CD8-positive, alpha-beta memory T cell (primary cell): Measurements from ENCODE around the gene MYH11. TPM values are rescaled to one million over a fixed set of nuclear protein-coding genes. Genes with fewer than 3 reads are reported as not detected.
"Not testable (repeated sequence)": the region's sequence is repeated elsewhere in the genome, so short reads cannot be mapped to it uniquely, and the experiment has no call there.

Experiments
- CTCF ChIA-PET: fragments of 350-600 bp; sonication (Branson Sonifier 250); formaldehyde crosslinking; loops from one replicate; lab custom pipeline; 2021; ENCODE audit warnings: antibody characterized with exemption; lab: Charles Lee
- POLR2A ChIA-PET: fragments of 350-600 bp; sonication (Branson Sonifier 250); formaldehyde crosslinking; loops from one replicate; lab custom pipeline; 2021; ENCODE audit warnings: antibody characterized with exemption; lab: Charles Lee
- DNase-seq, 5 donors: peaks; one replicate each; pipeline versions ENCODE4 v3.0.0 to v3.0.0-alpha.2; 2020 to 2022; ENCODE audit warnings: mixed read lengths in 1 of 5
- H3K27ac ChIP-seq: one replicate; pipeline ENCODE4 v1.7.0; 2013; ENCODE audit warnings: low read depth, mild to moderate bottlenecking, low read length, moderate library complexity
- H3K27me3 ChIP-seq: 2 replicates; pipeline ENCODE4 v1.7.0; 2013; ENCODE audit warnings: low read length, mild to moderate bottlenecking; ENCODE audit not compliant: insufficient read depth, poor library complexity, severe bottlenecking
- H3K36me3 ChIP-seq: 2 replicates; pipeline ENCODE4 v1.7.0; 2013; ENCODE audit warnings: mild to moderate bottlenecking, low read length, moderate library complexity; ENCODE audit not compliant: insufficient read depth
- H3K4me1 ChIP-seq: 2 replicates; pipeline ENCODE4 v1.7.0; 2013; ENCODE audit warnings: mild to moderate bottlenecking, low read length, moderate library complexity; ENCODE audit not compliant: insufficient read depth
- H3K4me3 ChIP-seq: 2 replicates; pipeline ENCODE4 v1.7.0; 2013; ENCODE audit warnings: mild to moderate bottlenecking, low read length
- H3K9me3 ChIP-seq: 2 replicates; pipeline ENCODE4 v1.7.0; 2013; ENCODE audit warnings: mild to moderate bottlenecking, low read length
- H3K27ac Mint-ChIP-seq, 8 donors: one replicate each; pipeline ENCODE4 v1.8.0; 2020 to 2021; ENCODE audit warnings: mixed read lengths in 8 of 8, mild to moderate bottlenecking in 6 of 8, inconsistent platforms in 3 of 8, moderate library complexity in 3 of 8
- H3K27me3 Mint-ChIP-seq, 2 donors: one replicate each; pipeline ENCODE4 v1.8.0; 2020 to 2021; ENCODE audit warnings: mixed read lengths in 2 of 2, mild to moderate bottlenecking in 1 of 2, moderate library complexity in 1 of 2
- H3K36me3 Mint-ChIP-seq, 3 donors: one replicate each; pipeline ENCODE4 v1.8.0; 2020 to 2021; ENCODE audit warnings: mixed read lengths in 3 of 3, inconsistent platforms in 1 of 3, mild to moderate bottlenecking in 1 of 3
- H3K4me1 Mint-ChIP-seq, 3 donors: one replicate each; pipeline ENCODE4 v1.8.0; 2020 to 2021; ENCODE audit warnings: mixed read lengths in 3 of 3, inconsistent platforms in 1 of 3, mild to moderate bottlenecking in 1 of 3
- H3K4me3 Mint-ChIP-seq, 7 donors: one replicate each; pipeline ENCODE4 v1.8.0; 2020 to 2021; ENCODE audit warnings: mixed read lengths in 7 of 7, mild to moderate bottlenecking in 6 of 7, moderate library complexity in 4 of 7, inconsistent platforms in 2 of 7
- H3K9me3 Mint-ChIP-seq, 5 donors: one replicate each; pipeline ENCODE4 v1.8.0; 2020 to 2022; ENCODE audit warnings: mixed read lengths in 5 of 5, mild to moderate bottlenecking in 3 of 5, moderate library complexity in 2 of 5, inconsistent platforms in 1 of 5
- polyA plus RNA-seq: library from polyadenylated mRNA; unstranded; fragments of 300-500 nt; fragmentation: Illumina TruSeq; gene quantifications from one replicate; pipeline ENCODE4 v1.2.3, GENCODE V29; 2021
- total RNA-seq, 2 experiments: library from RNA; stranded (reverse); gene quantifications; one replicate each; pipeline ENCODE4 v1.2.3, GENCODE V29; 2021

MYH11 gene
- total and polyA plus RNA-seq, 3 experiments from 2014 or later, result 1.1 TPM; not detected in 2

GRCh38 chr16:15809297-15809696 lies 47.5 kb downstream of the MYH11 start:
- H3K27me3 ChIP-seq, H3K27ac ChIP-seq, H3K9me3 Mint-ChIP-seq, H3K36me3 Mint-ChIP-seq, H3K4me1 Mint-ChIP-seq, H3K36me3 ChIP-seq, H3K4me1 ChIP-seq, H3K4me3 Mint-ChIP-seq, H3K9me3 ChIP-seq, H3K4me3 ChIP-seq, POLR2A ChIA-PET, DNase-seq: not testable (repeated sequence)
- CTCF ChIA-PET, result interaction anchor here (1.1 kb wide), 1 partner anchor 12 kb away, joined by 3 read pairs; no protein-coding TSS in a partner anchor
- Mint-ChIP-seq H3K27ac (peak overlapping the region in 1 of 8 donors; percentile 3), H3K27me3 (peaks cover 17 to 47% of the 10 kb centered on the region in 2 donors)

DNA sequence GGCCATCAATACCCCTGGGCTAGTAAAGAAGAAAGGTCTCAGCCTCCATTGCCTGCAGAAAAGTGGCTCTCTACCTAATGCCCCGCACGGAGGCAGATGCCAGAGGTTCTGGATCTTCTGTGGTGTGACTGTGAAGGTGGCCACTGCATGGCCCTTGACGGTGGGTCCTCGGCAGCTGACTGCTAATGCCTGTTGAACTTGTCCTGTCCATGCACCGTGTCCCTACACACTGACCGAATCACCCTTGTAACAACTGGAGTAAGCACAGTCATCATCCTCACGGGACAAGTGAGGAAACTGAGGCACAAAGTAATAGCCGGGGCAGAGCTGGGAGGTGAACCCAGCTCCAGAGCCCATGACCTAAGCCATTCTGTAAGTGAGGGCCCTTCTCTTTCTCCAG lies 48.8 kb downstream of the MYH11 start:
- CTCF ChIA-PET, result interaction anchor here (1.3 kb wide), 1 partner anchor 14 kb away, joined by 3 read pairs; no protein-coding TSS in a partner anchor
- no peak overlapping the region for H3K27ac Mint-ChIP-seq
- no peak for DNase-seq
- no peaks in the 10 kb centered on the region for H3K4me1 Mint-ChIP-seq
- POLR2A ChIA-PET, result no interaction called here
- no peak overlapping the region for H3K27ac ChIP-seq
- H3K9me3 Mint-ChIP-seq, result no peaks in the 10 kb centered on the region
- H3K9me3 ChIP-seq, result no peaks in the 10 kb centered on the region
- H3K36me3 ChIP-seq, result no peaks in the 10 kb centered on the region
- no peaks in the 10 kb centered on the region for H3K4me1 ChIP-seq
- H3K4me3 ChIP-seq, result no peak overlapping the region
- H3K27me3 ChIP-seq, result no peaks in the 10 kb centered on the region
- H3K4me3 Mint-ChIP-seq, result no peak overlapping the region
- H3K27me3 Mint-ChIP-seq, result peaks cover 17 to 44% of the 10 kb centered on the region in 2 donors
- H3K36me3 Mint-ChIP-seq, result no peaks in the 10 kb centered on the region

DNA sequence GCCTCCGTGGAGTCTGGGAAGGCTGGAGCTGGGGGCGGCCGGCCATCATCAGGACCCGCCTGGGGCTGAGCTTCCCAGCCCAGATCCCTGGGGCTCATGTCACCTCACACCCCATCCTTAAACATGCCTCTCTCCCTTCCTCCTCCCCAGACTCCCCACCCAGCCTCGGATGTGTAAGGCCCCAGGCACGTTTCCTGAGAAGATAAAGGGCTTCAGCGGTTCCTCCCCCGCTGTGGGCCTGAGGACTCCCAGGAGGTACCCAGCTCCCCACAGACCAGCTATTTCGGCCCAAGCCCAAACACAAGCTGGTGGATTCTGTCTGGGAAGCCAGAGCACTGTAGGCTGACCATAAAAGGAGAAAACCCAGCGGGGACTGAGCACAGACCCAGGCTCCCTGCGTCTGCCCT lies 49.2 kb downstream of the MYH11 start:
- Mint-ChIP-seq H3K4me1 (no peaks in the 10 kb centered on the region), H3K27ac (no peak overlapping the region), H3K9me3 (no peaks in the 10 kb centered on the region), H3K27me3 (peaks cover 17 to 44% of the 10 kb centered on the region in 2 donors), H3K36me3 (no peaks in the 10 kb centered on the region), H3K4me3 (no peak overlapping the region)
- CTCF ChIA-PET, result interaction anchor here (1.3 kb wide), 1 partner anchor 14 kb away, joined by 3 read pairs; no protein-coding TSS in a partner anchor
- H3K36me3 ChIP-seq, result no peaks in the 10 kb centered on the region
- no peaks in the 10 kb centered on the region for H3K9me3 ChIP-seq
- H3K4me3 ChIP-seq, result no peak overlapping the region
- no peak for DNase-seq
- H3K4me1 ChIP-seq, result no peaks in the 10 kb centered on the region
- H3K27me3 ChIP-seq, result no peaks in the 10 kb centered on the region
- POLR2A ChIA-PET, result no interaction called here
- H3K27ac ChIP-seq, result no peak overlapping the region

- Histone ChIP-seq H3K27ac (no peak overlapping the region), H3K9me3 (no peaks in the 10 kb centered on the region), H3K4me1 (no peaks in the 10 kb centered on the region), H3K4me3 (no peak overlapping the region), H3K27me3 (peaks cover 3% of the 10 kb centered on the region), H3K36me3 (no peaks in the 10 kb centered on the region)
- ChIA-PET CTCF (interaction anchor here (1.1 kb wide), 1 partner anchor 18 kb away, joined by 4 read pairs; no protein-coding TSS in a partner anchor), POLR2A (interaction anchor here (0.6 kb wide), 1 partner anchor 820 kb away, joined by 3 read pairs; no protein-coding TSS in a partner anchor)
- Mint-ChIP-seq H3K9me3 (no peaks in the 10 kb centered on the region), H3K27me3 (peaks cover 1 to 15% of the 10 kb centered on the region in 2 donors), H3K36me3 (no peaks in the 10 kb centered on the region), H3K4me3 (no peak overlapping the region), H3K4me1 (no peaks in the 10 kb centered on the region), H3K27ac (no peak overlapping the region)
- no peak for DNase-seq
Observed at GRCh38 chr16:15803618-15804017, 53.2 kb downstream of the MYH11 start.

DNA sequence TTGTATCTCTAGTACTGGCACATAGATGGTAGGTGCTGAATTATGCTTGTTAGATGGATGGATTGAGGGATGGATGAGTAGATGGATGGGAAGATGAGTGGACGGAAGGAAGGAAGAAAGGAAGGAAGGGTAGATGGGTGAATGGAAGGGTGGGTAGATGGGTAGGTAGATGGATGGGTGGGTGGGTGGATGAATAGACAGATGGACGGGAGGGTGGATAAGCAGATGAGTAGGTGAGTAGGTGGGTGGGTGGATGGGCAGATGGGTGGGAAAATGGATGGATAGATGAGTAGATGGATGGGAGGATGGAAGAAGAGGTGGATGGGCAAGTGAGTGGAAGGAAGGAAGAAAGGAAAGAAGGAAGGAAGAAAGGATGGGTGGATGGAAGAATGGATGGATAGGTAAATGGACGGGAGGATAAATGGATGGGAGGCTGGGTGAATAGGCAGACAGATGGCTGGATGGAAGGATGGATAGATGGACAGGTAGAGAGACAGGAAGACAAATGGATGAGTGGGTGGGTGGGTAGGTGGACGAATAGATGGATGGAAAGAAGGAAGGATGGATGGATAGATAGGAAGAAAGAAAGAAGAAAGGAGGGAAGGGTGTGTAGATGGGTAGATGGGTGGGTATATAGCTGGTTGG lies 56.9 kb downstream of the MYH11 start:
- Histone ChIP-seq H3K4me1 (no peaks in the 10 kb centered on the region), H3K36me3 (no peaks in the 10 kb centered on the region), H3K27ac (no peak overlapping the region), H3K27me3 (peaks cover 3% of the 10 kb centered on the region), H3K9me3 (no peaks in the 10 kb centered on the region), H3K4me3 (no peak overlapping the region)
- Mint-ChIP-seq H3K9me3 (peaks cover 5 to 12% (median 9%) of the 10 kb centered on the region in 5 donors), H3K4me3 (no peak overlapping the region), H3K36me3 (peaks cover 0 to 11% (median 0%) of the 10 kb centered on the region in 3 donors), H3K27ac (no peak overlapping the region), H3K27me3 (peaks cover 1 to 12% of the 10 kb centered on the region in 2 donors), H3K4me1 (no peaks in the 10 kb centered on the region)
- no peak for DNase-seq
- ChIA-PET POLR2A (no interaction called here), CTCF (no interaction called here)

- H3K27ac ChIP-seq, result no peak overlapping the region
- ChIA-PET POLR2A (no interaction called here), CTCF (no interaction called here)
- DNase-seq, result no peak
- H3K27me3 Mint-ChIP-seq, result peaks cover 3 to 9% of the 10 kb centered on the region in 2 donors
- no peak overlapping the region for H3K4me3 Mint-ChIP-seq
- no peak overlapping the region for H3K4me3 ChIP-seq
- no peaks in the 10 kb centered on the region for H3K9me3 ChIP-seq
- no peak overlapping the region for H3K27ac Mint-ChIP-seq
- H3K36me3 ChIP-seq, result no peaks in the 10 kb centered on the region
- peaks cover 3% of the 10 kb centered on the region for H3K27me3 ChIP-seq
- H3K4me1 Mint-ChIP-seq, result no peaks in the 10 kb centered on the region
- peaks cover 5 to 12% (median 9%) of the 10 kb centered on the region in 5 donors for H3K9me3 Mint-ChIP-seq
- H3K4me1 ChIP-seq, result no peaks in the 10 kb centered on the region
- peaks cover 0 to 11% (median 0%) of the 10 kb centered on the region in 3 donors for H3K36me3 Mint-ChIP-seq
Observed at GRCh38 chr16:15798671-15799070, 58.2 kb downstream of the MYH11 start.

DNA sequence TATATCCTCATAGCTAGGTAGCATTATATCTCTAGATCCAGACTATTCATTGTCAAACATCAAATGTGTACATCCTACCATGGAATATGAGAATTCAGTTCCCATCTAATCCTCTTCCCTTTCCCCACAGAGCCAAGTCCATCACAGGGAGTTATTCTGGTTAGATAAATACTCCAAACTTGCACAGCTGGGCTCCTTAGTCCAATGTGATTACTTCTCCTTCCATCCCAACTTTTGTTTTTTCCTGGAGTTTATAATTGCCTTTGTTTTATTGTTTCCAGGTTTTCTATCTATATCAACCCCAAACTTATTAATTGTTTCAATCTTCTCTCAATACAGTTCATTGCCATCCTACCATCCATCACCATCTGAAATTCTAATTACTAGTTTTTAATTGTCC lies 59.9 kb downstream of the MYH11 start:
- Histone ChIP-seq H3K4me3 (no peak overlapping the region), H3K4me1 (no peaks in the 10 kb centered on the region), H3K27me3 (peaks cover 3% of the 10 kb centered on the region), H3K27ac (no peak overlapping the region), H3K36me3 (no peaks in the 10 kb centered on the region), H3K9me3 (no peaks in the 10 kb centered on the region)
- DNase-seq, result no peak
- no peak overlapping the region for H3K27ac Mint-ChIP-seq
- ChIA-PET POLR2A (no interaction called here), CTCF (no interaction called here)
- no peak overlapping the region for H3K4me3 Mint-ChIP-seq
- H3K36me3 Mint-ChIP-seq, result peaks cover 0 to 11% (median 0%) of the 10 kb centered on the region in 3 donors
- no peaks in the 10 kb centered on the region for H3K4me1 Mint-ChIP-seq
- H3K27me3 Mint-ChIP-seq, result peaks cover 3 to 9% of the 10 kb centered on the region in 2 donors
- peaks cover 5 to 12% (median 9%) of the 10 kb centered on the region in 5 donors for H3K9me3 Mint-ChIP-seq

GRCh38 chr16:15795615-15796014 lies 61.2 kb downstream of the MYH11 start:
- Histone ChIP-seq H3K9me3 (no peaks in the 10 kb centered on the region), H3K27me3 (peaks cover 3% of the 10 kb centered on the region), H3K4me3 (no peak overlapping the region), H3K27ac (no peak overlapping the region), H3K4me1 (no peaks in the 10 kb centered on the region), H3K36me3 (no peaks in the 10 kb centered on the region)
- H3K27ac Mint-ChIP-seq, result no peak overlapping the region
- peaks cover 3 to 9% of the 10 kb centered on the region in 2 donors for H3K27me3 Mint-ChIP-seq
- peaks cover 5 to 12% (median 9%) of the 10 kb centered on the region in 5 donors for H3K9me3 Mint-ChIP-seq
- H3K4me1 Mint-ChIP-seq, result no peaks in the 10 kb centered on the region
- H3K4me3 Mint-ChIP-seq, result no peak overlapping the region
- DNase-seq, result no peak
- CTCF ChIA-PET, result interaction anchor here (0.6 kb wide), 1 partner anchor 276 kb away, joined by 3 read pairs; no protein-coding TSS in a partner anchor
- H3K36me3 Mint-ChIP-seq, result peaks cover 0 to 11% (median 0%) of the 10 kb centered on the region in 3 donors
- POLR2A ChIA-PET, result no interaction called here
